ENCODE data around the gene PLEKHM3. TPM values are rescaled to one million over a fixed set of nuclear protein-coding genes. Genes with fewer than 3 reads are reported as not detected.

The PLEKHM3 gene
- total RNA-seq, 4 donors from 2014 or later, result 5.6 to 8.8 (median 6.8) TPM

- Histone ChIP-seq H3K9me3 (no peaks in the 10 kb centered on the region), H3K27me3 (no peaks in the 10 kb centered on the region), H3K4me3 (no peak overlapping the region), H3K4me1 (no peaks in the 10 kb centered on the region), H3K27ac (no peak overlapping the region), H3K36me3 (no peaks in the 10 kb centered on the region)
- ATAC-seq (no peak), DNase-seq (no peak)
- intact Hi-C loops (cut with DNase I; ENCODE audit: low total_unique reads), result no loop called here
- TF ChIP-seq CTCF (IDR thresholded peaks at IDR 0.05 in 4 of 5, conservative IDR thresholded peaks at IDR 0.05 in 1 of 5), result no peak
- no peak for TF ChIP-seq POLR2A (IDR thresholded peaks at IDR 0.05)
- in situ Hi-C loops (cut with MboI; ENCODE audit: low sequenced_read_pairs in 4 of 4), result no loop called here
These were observed 237.5 kb downstream of the PLEKHM3 start for GRCh38 chr2:207787800-207788199.

GRCh38 chr2:207787017-207787416 is 238.3 kb downstream of the PLEKHM3 start:
- ATAC-seq, result no peak
- no peak overlapping the region for H3K4me3 ChIP-seq
- in situ Hi-C loops (cut with MboI; ENCODE audit: low sequenced_read_pairs in 4 of 4), result no loop called here
- no peak overlapping the region for H3K27ac ChIP-seq
- H3K27me3 ChIP-seq, result no peaks in the 10 kb centered on the region
- TF ChIP-seq CTCF (IDR thresholded peaks at IDR 0.05 in 4 of 5, conservative IDR thresholded peaks at IDR 0.05 in 1 of 5), result no peak
- no peak for TF ChIP-seq POLR2A (IDR thresholded peaks at IDR 0.05)
- no peaks in the 10 kb centered on the region for H3K36me3 ChIP-seq
- no peaks in the 10 kb centered on the region for H3K4me1 ChIP-seq
- no peaks in the 10 kb centered on the region for H3K9me3 ChIP-seq
- no peak for DNase-seq
- intact Hi-C loops (cut with DNase I; ENCODE audit: low total_unique reads), result no loop called here

- intact Hi-C loops (cut with DNase I; ENCODE audit: low total_unique reads), result no loop called here
- DNase-seq (no peak), ATAC-seq (no peak)
- Histone ChIP-seq H3K4me3 (no peak overlapping the region), H3K36me3 (no peaks in the 10 kb centered on the region), H3K27me3 (no peaks in the 10 kb centered on the region), H3K4me1 (no peaks in the 10 kb centered on the region), H3K27ac (no peak overlapping the region), H3K9me3 (no peaks in the 10 kb centered on the region)
- TF ChIP-seq POLR2A (IDR thresholded peaks at IDR 0.05) (no peak), CTCF (IDR thresholded peaks at IDR 0.05 in 4 of 5, conservative IDR thresholded peaks at IDR 0.05 in 1 of 5) (no peak)
- in situ Hi-C loops (cut with MboI; ENCODE audit: low sequenced_read_pairs in 4 of 4), result no loop called here
These were observed 240.4 kb downstream of the PLEKHM3 start for GRCh38 chr2:207784898-207785297.

GRCh38 chr2:207783514-207783913 is 241.8 kb downstream of the PLEKHM3 start:
- in situ Hi-C loops (cut with MboI; ENCODE audit: low sequenced_read_pairs in 4 of 4), result no loop called here
- intact Hi-C loops (cut with DNase I; ENCODE audit: low total_unique reads), result no loop called here

More at GRCh38 chr2:207783514-207783913, 241.8 kb downstream of the PLEKHM3 start:
- H3K4me1 ChIP-seq, result no peaks in the 10 kb centered on the region
- no peaks in the 10 kb centered on the region for H3K27me3 ChIP-seq
- no peak for DNase-seq
- no peak overlapping the region for H3K4me3 ChIP-seq
- TF ChIP-seq POLR2A (IDR thresholded peaks at IDR 0.05), result no peak
- no peak for TF ChIP-seq CTCF (IDR thresholded peaks at IDR 0.05 in 4 of 5, conservative IDR thresholded peaks at IDR 0.05 in 1 of 5)
- H3K27ac ChIP-seq, result no peak overlapping the region
- no peaks in the 10 kb centered on the region for H3K9me3 ChIP-seq
- H3K36me3 ChIP-seq, result no peaks in the 10 kb centered on the region
- ATAC-seq, result no peak

Measured in gastrocnemius medialis (tissue), 4 donors.